Glomerular endothelial cell (primary cell): ENCODE results near the gene SLC13A3. TPM values are rescaled to one million over a fixed set of nuclear protein-coding genes. Genes with fewer than 3 reads are reported as not detected.

Experiments used
- DNase-seq: peaks from one replicate; pipeline ENCODE4 v3.0.0-alpha.2; 2011; ENCODE audit warnings: low read depth, low spot score; ENCODE audit errors: extremely low read depth
- total RNA-seq: library from RNA; depleted of rRNA; stranded (reverse); fragments of >200 nt; gene quantifications from 2 replicates; pipeline ENCODE4 v1.2.3, GENCODE V29; 2015

Gene SLC13A3
- total RNA-seq, 1 donor from 2014 or later: 0.47 TPM

GRCh38 chr20:46657137-46657536 lies 5.9 kb upstream of the SLC13A3 start:
- DNase-seq: no peak

DNA sequence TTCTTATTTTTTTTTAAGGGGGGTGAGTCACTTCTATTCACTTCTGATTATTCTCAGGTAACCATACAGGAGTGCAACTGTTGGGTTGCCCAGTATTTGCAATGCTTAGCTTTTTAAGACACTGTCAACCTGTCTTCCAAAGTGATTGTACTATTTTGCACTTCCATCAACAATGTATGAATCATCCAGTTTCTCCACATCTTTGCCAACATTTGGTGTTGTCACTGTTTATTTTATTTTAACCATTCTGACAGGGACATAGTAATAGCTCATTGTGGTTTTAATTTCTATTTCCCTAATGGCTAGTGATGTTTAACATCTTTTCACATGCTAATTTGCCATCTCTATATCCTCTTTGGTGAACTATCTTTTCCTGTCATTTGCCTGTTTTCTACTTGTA lies 1.4 kb upstream of the SLC13A3 start:
- no peak for DNase-seq

DNA sequence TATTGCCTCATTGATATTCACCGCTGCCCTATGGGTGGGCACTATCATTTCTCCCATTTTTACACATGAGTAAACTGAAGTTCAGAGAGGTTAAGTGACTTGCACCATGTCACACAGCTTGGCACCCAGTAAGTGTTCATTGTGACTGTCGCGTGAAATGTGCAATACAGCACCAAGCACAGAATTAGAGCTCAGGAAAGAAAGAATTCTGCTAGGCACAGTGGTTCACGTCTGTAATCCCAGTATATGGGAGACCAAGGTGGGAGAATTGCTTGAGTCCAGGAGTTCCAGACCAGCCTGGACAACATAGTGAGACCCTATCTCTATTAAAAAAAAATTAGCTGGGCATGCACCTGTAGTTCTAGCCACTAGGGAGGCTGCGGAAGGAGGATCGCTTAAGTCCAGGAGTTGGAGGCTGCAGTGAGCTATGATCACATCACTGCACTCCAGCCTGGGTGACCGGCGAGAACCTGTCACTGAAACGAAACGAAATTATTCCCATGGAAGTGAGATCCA lies 626 bp downstream of the SLC13A3 start:
- no peak for DNase-seq

DNA sequence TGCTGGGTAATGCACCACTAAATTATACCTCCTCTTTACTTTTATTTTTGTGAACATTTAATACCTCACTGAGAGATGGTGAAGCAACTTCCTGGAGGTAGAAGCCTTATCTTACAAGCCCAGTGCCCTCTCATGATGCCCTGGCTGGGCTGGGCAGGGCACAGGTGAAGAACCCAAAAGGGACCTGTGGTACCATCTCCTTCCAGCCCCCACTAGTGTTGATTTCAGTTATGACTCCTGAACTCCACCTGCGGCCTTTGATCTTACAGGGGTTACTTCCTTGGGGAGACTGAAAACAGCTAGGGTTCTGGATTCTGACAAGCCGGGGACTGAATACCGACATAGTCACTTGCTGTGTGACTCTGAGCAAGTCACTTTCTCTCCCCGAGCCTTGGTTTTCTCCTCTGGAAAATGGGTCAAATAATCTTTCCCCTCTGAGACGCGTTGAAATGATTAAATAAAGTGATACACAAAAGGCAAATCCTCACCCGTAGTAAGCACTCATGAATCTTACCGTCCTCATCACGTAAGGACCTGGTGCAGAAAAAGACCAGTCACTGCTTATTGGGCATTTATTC lies 1.2 kb downstream of the SLC13A3 start:
- DNase-seq: no peak

- no peak for DNase-seq
These were observed 1.7 kb downstream of the SLC13A3 start for GRCh38 chr20:46649650-46649949.

DNA sequence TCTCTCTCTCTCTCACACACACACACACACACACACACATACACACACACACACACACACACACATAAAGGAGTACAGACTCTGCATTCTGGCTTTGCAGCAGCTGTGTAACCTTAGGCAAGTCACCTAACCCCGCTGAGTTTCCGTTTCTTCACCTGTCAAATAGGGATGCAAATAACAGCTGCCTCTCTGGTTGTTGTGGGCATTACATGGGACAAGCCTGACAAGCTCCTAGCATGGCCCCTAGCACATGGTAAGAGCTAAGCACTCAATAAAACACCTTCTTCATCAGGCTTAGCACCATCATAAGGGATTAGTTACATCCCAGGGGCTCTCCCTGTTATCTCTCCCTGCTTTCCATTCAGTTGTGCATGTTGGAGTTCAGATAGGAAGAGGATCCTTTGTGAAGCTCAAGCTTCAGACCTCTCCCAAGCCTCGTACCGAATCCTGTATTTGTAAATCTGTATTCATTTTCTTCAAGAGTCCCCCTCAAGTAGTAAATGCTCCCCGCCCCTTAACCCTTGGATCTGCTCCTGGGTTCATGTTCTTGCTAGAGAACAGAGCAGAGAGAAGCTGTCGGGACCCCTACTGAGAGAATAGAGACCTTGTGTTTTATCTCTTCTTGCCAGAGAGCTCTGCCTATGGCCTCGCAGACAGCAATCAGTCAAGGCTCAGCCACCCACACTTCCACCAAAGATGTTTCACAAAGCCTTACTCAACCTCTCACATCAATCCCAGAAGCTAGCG lies 2.2 kb downstream of the SLC13A3 start:
- DNase-seq: no peak

GRCh38 chr20:46647469-46647868 lies 3.8 kb downstream of the SLC13A3 start:
- DNase-seq: no peak

GRCh38 chr20:46646659-46647380 lies 4.4 kb downstream of the SLC13A3 start:
- no peak for DNase-seq

- DNase-seq: no peak
These were observed 5.1 kb downstream of the SLC13A3 start for GRCh38 chr20:46646122-46646521.

- DNase-seq: no peak
These were observed 6.5 kb downstream of the SLC13A3 start for GRCh38 chr20:46644733-46645132.

DNA sequence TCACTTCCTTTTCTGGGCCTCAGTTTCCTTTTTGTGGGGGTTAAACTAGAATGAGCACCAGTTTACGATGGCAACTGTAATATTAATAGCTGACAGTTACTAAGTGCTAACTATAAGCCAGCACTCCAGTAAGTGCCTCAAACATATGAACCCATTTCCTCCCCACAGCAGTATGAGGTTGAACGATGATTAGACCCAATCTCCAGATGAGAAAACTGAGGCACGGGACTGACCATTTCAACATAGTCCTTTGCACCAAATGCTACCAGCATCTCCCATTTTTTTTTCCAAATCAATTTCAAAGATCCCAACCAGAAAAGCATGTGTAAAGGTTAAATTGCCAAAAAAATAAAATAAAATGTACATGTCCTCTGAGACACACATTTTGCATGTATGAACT lies 7.1 kb downstream of the SLC13A3 start:
- DNase-seq: no peak

DNA sequence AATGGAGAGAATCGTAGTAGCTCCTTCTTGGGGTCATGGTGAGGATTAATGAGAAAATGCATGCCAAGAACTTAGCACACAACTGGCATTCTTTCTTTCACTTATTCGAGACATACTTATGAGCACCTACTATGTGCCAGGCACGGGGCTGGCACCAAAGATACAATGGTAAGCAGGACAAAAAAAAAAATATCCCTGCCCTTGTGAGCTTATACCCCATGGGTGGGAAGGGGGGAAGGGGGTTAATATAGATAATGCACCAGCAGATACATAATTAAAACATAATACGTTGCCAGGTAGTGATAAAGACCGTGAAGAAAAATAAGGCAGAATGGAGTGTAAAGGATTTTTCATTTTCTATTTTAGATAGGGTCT lies 8.3 kb downstream of the SLC13A3 start:
- no peak for DNase-seq

- no peak for DNase-seq
These were observed 8.8 kb downstream of the SLC13A3 start for GRCh38 chr20:46642265-46642968.

DNA sequence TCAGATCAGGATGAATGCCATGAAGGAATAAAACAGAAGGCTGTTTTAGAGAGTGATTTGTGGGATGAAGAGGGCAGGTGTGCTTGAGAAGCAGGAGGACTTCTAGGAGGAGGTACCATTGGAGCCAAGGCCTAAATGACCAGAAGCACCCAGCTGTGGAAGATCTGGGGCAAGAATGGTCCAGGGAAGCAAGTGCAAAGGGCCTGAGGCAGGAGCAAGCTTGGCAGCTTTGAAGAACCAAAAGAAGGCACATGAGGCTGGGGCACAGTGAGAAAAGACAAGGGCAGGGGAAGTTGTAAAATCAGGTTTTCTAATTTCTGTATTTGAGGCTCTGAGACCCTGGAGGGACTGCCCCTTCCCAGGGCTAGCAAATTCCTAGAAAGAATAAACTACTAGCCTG lies 9.8 kb downstream of the SLC13A3 start:
- no peak for DNase-seq

DNA sequence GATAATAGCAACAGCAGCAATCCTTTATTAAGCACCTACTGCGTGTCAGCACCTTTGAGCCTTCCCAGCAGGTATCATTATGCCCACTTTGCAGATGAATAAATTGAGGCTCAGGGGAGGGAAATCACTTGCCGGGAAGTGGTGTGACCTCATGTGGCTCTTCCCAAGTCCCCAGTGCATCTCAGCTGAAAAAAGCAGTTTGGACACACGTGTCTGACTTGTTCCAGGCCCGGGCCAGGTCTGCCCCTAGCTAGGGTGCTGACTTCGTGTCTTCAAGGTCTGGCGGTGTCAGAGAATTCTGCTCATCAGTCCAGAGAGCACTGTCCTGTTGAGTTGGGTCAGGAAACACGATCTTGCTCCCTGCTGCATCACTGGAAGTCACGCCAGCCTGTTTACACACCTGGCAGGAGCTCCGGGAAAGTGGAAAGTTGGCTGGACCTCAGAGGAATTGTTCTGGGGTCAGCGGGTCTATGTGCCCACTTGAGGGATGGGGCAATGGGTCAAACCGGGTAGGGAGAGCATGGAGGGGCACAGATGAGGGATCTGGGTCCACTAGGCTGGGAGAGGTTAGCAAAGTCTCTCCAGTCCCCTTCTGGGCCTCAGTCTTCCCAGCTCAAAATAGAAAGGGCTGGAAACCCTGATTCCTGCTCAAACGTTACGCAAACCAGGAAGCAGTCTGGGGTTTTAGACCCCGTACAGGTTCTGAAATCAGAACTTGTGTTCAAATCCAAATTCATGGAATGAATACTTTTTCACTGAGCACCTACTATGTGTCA lies 10.5 kb downstream of the SLC13A3 start:
- no peak for DNase-seq

DNA sequence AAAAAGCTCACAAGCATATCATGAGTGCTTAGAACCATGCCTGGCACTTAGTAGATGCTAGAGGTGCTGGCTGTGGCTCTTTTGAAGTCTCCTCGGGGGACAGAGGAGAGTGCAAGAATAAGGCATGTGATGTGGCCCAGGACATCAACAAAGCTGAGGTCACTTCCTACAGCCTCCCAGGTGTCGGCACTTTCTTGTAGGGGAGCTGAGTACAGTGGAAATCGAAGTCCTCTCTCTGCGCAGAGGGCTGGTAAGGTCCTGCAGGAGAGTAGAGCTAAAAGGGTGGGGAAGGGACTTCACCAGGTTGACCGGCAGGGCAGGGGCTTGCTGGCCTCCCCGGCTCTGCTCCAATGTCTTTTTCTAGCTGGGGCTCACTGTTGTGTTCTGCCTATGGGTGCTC lies 11.2 kb downstream of the SLC13A3 start:
- no peak for DNase-seq

GRCh38 chr20:46639587-46639986 lies 11.7 kb downstream of the SLC13A3 start:
- DNase-seq: no peak

DNA sequence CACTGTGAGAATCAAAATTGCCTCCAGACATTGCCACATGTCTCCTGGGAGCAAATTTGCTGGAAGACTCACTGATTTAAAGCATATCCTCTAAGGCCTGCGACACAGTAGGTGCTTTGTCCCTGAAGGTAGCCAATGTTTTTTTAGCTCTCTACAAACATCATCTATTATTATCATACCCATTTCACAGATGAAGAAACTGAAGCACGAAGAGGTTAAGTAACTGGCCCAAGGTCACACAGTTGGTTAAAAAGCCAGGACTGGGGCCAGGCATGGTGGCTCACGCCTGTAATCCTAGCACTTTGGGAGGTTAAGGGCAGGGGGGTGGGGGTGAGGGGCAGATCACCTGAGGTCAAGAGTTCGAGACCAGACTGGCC lies 12.4 kb downstream of the SLC13A3 start:
- no peak for DNase-seq

DNA sequence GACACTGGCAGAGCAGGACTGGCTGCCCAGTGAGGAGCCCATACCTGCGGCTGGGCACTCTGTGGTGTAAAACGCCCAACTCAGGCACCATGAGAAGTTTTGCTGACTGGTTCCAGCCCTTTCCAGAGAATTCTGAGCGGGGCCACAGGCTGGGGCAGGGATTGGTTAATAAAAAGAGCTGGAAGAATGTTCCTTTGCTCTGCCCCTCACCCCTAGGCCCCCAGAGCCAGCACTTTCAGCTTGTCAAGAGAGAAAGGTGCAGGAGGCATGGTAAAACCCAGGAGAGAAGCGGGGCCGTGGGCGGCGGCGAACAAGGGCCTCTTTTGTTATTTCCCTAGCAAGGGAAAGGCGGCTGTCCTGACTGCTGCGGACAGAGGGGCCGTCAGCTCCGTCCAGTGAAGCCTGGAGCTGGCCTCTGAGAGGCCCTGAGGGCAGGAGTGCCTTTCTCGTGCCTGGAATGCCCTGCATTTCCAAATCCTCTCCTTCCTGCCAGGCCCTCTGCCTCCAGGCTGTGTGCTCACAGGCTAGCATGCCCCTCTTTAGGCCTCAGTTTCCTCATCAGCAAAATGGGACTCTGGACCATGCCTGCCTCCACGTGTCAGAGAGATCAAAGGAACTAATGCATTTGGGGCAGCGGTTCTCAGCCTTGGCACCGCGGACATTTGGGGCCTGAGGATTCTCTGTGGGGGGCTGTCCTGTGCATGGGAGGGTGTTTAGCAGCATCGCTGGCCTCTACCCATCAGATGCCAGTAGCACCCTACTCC lies 12.9 kb downstream of the SLC13A3 start:
- no peak for DNase-seq
